ENCODE results near the gene COPS7A. TPM values are rescaled to one million over a fixed set of nuclear protein-coding genes. Genes with fewer than 3 reads are reported as not detected.

Gene COPS7A
- total RNA-seq, 1 experiment from 2014 or later: 88.7 TPM

- Histone ChIP-seq H2AFZ (no peak overlapping the region), H3F3A (ENCODE audit: insufficient read depth, low read depth) (peaks cover 22% of the 10 kb centered on the region), H3K9me2 (ENCODE audit: insufficient read depth) (no peaks in the 10 kb centered on the region), H3K4me1 (replicated peaks; ENCODE audit: insufficient read depth) (peaks cover 19% of the 10 kb centered on the region), H3K36me3 (ENCODE audit: low read depth) (peaks cover 31% of the 10 kb centered on the region), H3K27ac (no peak overlapping the region), H3K27me3 (ENCODE audit: insufficient read depth, low read depth) (no peaks in the 10 kb centered on the region), H4K20me1 (ENCODE audit: insufficient read depth) (peaks cover 62% of the 10 kb centered on the region), H3K9me3 (ENCODE audit: insufficient read depth, low read depth) (no peaks in the 10 kb centered on the region), H3K4me2 (no peak overlapping the region), H3K79me2 (ENCODE audit: low read depth) (peaks cover 96% of the 10 kb centered on the region), H3K4me3 (no peak overlapping the region)
- DNase-seq: peak in 1 of 2 experiments; percentile 44
- TF ChIP-seq EZH2 (IDR thresholded peaks at IDR 0.05; ENCODE audit: low read depth): no peak
- TF ChIP-seq, protein P1, sequence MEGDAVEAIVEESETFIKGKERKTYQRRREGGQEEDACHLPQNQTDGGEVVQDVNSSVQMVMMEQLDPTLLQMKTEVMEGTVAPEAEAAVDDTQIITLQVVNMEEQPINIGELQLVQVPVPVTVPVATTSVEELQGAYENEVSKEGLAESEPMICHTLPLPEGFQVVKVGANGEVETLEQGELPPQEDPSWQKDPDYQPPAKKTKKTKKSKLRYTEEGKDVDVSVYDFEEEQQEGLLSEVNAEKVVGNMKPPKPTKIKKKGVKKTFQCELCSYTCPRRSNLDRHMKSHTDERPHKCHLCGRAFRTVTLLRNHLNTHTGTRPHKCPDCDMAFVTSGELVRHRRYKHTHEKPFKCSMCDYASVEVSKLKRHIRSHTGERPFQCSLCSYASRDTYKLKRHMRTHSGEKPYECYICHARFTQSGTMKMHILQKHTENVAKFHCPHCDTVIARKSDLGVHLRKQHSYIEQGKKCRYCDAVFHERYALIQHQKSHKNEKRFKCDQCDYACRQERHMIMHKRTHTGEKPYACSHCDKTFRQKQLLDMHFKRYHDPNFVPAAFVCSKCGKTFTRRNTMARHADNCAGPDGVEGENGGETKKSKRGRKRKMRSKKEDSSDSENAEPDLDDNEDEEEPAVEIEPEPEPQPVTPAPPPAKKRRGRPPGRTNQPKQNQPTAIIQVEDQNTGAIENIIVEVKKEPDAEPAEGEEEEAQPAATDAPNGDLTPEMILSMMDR (conservative IDR thresholded peaks at IDR 0.05): peak; percentile 77
- no TSS peak for BruUV-seq (replicated peaks)
- POLR2A ChIA-PET (ENCODE audit: unreplicated experiment): interaction anchor here (0.7 kb wide), 1 partner anchor 320 kb away, joined by 4 read pairs; no protein-coding TSS in a partner anchor
- CTCF ChIA-PET: interaction anchor here (0.6 to 0.9 kb wide), 6 partner anchors 61 to 168 kb away, joined by 3 to 6 read pairs (median 4); partner anchors contain the start of gene USP5
- intact Hi-C loops (cut with micrococcal nuclease; ENCODE audit: unreplicated experiment): loop anchor here (5.0 to 10.0 kb wide), 4 partner anchors 117 to 280 kb away; partner anchors contain the start of genes NOP2 and P3H3
Measured at GRCh38 chr12:6684609-6685008, 39.2 kb upstream of the COPS7A start.

GRCh38 chr12:6685814-6686213 is 38.0 kb upstream of the COPS7A start:
- H3K27ac ChIP-seq: no peak overlapping the region
- no peak overlapping the region for H2AFZ ChIP-seq
- peaks cover 21% of the 10 kb centered on the region for H3K36me3 ChIP-seq (ENCODE audit: low read depth)
- H3K27me3 ChIP-seq (ENCODE audit: insufficient read depth, low read depth): no peaks in the 10 kb centered on the region
- H3K4me1 ChIP-seq (replicated peaks; ENCODE audit: insufficient read depth): peaks cover 26% of the 10 kb centered on the region
- no peak for TF ChIP-seq EZH2 (IDR thresholded peaks at IDR 0.05; ENCODE audit: low read depth)
- TF ChIP-seq, protein P1 (conservative IDR thresholded peaks at IDR 0.05): no peak
- H3F3A ChIP-seq (ENCODE audit: insufficient read depth, low read depth): peaks cover 22% of the 10 kb centered on the region
- H3K4me2 ChIP-seq: no peak overlapping the region
- no peaks in the 10 kb centered on the region for H3K9me2 ChIP-seq (ENCODE audit: insufficient read depth)
- peaks cover 95% of the 10 kb centered on the region for H3K79me2 ChIP-seq (ENCODE audit: low read depth)
- intact Hi-C loops (cut with micrococcal nuclease; ENCODE audit: unreplicated experiment): loop anchor here (5.0 to 10.0 kb wide), 4 partner anchors 119 to 279 kb away; partner anchors contain the start of genes NOP2 and P3H3
- BruUV-seq (replicated peaks): no TSS peak
- H3K4me3 ChIP-seq: no peak overlapping the region
- POLR2A ChIA-PET (ENCODE audit: unreplicated experiment): interaction anchor here (0.7 kb wide), 1 partner anchor 22 kb away, joined by 3 read pairs; no protein-coding TSS in a partner anchor
- H4K20me1 ChIP-seq (ENCODE audit: insufficient read depth): peaks cover 51% of the 10 kb centered on the region
- CTCF ChIA-PET: no interaction called here
- H3K9me3 ChIP-seq (ENCODE audit: insufficient read depth, low read depth): no peaks in the 10 kb centered on the region
- no peak for DNase-seq

- H3K4me2 ChIP-seq: peak overlapping the region; percentile 97
- no peak for DNase-seq
Measured at GRCh38 chr12:6688543-6688998, 35.3 kb upstream of the COPS7A start.

More at GRCh38 chr12:6688543-6688998, 35.3 kb upstream of the COPS7A start:
- Histone ChIP-seq H2AFZ (peak overlapping the region; percentile 81), H3K27me3 (ENCODE audit: insufficient read depth, low read depth) (no peaks in the 10 kb centered on the region), H3K9me3 (ENCODE audit: insufficient read depth, low read depth) (no peaks in the 10 kb centered on the region), H3K9me2 (ENCODE audit: insufficient read depth) (no peaks in the 10 kb centered on the region), H3K4me3 (peak overlapping the region; percentile 72), H3K36me3 (ENCODE audit: low read depth) (peaks cover 21% of the 10 kb centered on the region), H3K4me1 (replicated peaks; ENCODE audit: insufficient read depth) (peaks cover 27% of the 10 kb centered on the region), H3K79me2 (ENCODE audit: low read depth) (peaks cover 73% of the 10 kb centered on the region), H3K27ac (peak overlapping the region; percentile 84), H4K20me1 (ENCODE audit: insufficient read depth) (peaks cover 30% of the 10 kb centered on the region), H3F3A (ENCODE audit: insufficient read depth, low read depth) (peaks cover 27% of the 10 kb centered on the region)
- intact Hi-C loops (cut with micrococcal nuclease; ENCODE audit: unreplicated experiment): loop anchor here (2.0 to 10.0 kb wide), 8 partner anchors 52 to 276 kb away; partner anchors contain the start of genes MLF2, NOP2 and P3H3
- ChIA-PET POLR2A (ENCODE audit: unreplicated experiment) (interaction anchor here (0.6 to 1.8 kb wide), 9 partner anchors 19 to 163 kb away, joined by 4 to 63 read pairs (median 13); partner anchors contain the start of genes COPS7A, MLF2, PTMS and USP5), CTCF (interaction anchor here (0.5 to 1.2 kb wide), 11 partner anchors 9 to 343 kb away, joined by 3 to 11 read pairs (median 4); partner anchors contain the start of genes MLF2, SPSB2 and USP5)
- TF ChIP-seq EZH2 (IDR thresholded peaks at IDR 0.05; ENCODE audit: low read depth): no peak
- TF ChIP-seq, protein P1 (conservative IDR thresholded peaks at IDR 0.05): no peak
- no TSS peak for BruUV-seq (replicated peaks)
